ENCODE results near the gene LIMK1. TPM values are rescaled to one million over a fixed set of nuclear protein-coding genes. Genes with fewer than 3 reads are reported as not detected.

The LIMK1 gene
- total and polyA plus RNA-seq, 4 donors = 0.63 to 4.1 (median 3.4) TPM

DNA sequence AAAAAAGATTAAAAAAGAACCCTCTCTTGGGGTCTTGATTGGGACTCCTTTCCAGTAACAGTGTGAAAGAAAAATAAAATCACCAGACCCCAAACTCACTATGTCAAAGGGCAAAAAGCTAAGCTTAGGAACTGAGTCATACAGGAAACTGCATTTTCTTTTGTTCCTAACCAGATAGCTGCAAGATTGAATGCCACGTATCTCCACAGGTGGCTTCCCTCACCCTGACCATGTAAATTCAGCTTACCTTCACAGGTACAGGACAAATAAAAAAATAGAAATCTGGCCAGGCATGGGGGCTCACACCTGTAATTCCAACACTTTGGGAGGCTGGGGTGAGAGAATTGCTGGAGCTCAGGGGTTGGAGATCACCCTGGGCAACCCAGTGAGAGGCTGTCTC lies 58.1 kb downstream of the LIMK1 start:
- no peak overlapping the region for H3K9ac ChIP-seq (ENCODE audit: low read depth in 1 of 2, low read length in 2 of 2)
- H3K4me1 ChIP-seq (ENCODE audit: control insufficient read depth in 4 of 4, insufficient read depth in 4 of 4, low read length in 3 of 4) = no peaks in the 10 kb centered on the region
- no peak for DNase-seq (ENCODE audit: low spot score)
- no peaks in the 10 kb centered on the region for H3K36me3 ChIP-seq (ENCODE audit: control insufficient read depth in 4 of 4, insufficient read depth in 3 of 4, low read depth in 1 of 4, low read length in 3 of 4)
- no peak overlapping the region for H3K4me3 ChIP-seq (ENCODE audit: low read depth in 1 of 3, low read length in 3 of 3)
- WGBS = 76% methylated on average over 1 of the region's 1 CpG
- H3K9me3 ChIP-seq (ENCODE audit: control insufficient read depth in 4 of 4, low read length in 3 of 4) = no peaks in the 10 kb centered on the region
- no peaks in the 10 kb centered on the region for H3K27me3 ChIP-seq (ENCODE audit: control insufficient read depth in 4 of 4, insufficient read depth in 4 of 4, low read length in 3 of 4)
- TF ChIP-seq RAD21 (IDR thresholded peaks at IDR 0.05) (no peak), YY1 (IDR thresholded peaks at IDR 0.05) (no peak), EGR1 (IDR thresholded peaks at IDR 0.05; ENCODE audit: low read depth in 2 of 2) (no peak), HNF4G (IDR thresholded peaks at IDR 0.05) (no peak), JUND (IDR thresholded peaks at IDR 0.05) (no peak), GABPA (IDR thresholded peaks at IDR 0.05 in 1 of 2, conservative IDR thresholded peaks at IDR 0.05 in 1 of 2) (no peak), NR2F2 (IDR thresholded peaks at IDR 0.05) (no peak), FOXA1 (IDR thresholded peaks at IDR 0.05) (no peak)
- TF ChIP-seq, protein P1, sequence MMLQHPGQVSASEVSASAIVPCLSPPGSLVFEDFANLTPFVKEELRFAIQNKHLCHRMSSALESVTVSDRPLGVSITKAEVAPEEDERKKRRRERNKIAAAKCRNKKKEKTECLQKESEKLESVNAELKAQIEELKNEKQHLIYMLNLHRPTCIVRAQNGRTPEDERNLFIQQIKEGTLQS (IDR thresholded peaks at IDR 0.05) = no peak
- TF ChIP-seq, protein P2, sequence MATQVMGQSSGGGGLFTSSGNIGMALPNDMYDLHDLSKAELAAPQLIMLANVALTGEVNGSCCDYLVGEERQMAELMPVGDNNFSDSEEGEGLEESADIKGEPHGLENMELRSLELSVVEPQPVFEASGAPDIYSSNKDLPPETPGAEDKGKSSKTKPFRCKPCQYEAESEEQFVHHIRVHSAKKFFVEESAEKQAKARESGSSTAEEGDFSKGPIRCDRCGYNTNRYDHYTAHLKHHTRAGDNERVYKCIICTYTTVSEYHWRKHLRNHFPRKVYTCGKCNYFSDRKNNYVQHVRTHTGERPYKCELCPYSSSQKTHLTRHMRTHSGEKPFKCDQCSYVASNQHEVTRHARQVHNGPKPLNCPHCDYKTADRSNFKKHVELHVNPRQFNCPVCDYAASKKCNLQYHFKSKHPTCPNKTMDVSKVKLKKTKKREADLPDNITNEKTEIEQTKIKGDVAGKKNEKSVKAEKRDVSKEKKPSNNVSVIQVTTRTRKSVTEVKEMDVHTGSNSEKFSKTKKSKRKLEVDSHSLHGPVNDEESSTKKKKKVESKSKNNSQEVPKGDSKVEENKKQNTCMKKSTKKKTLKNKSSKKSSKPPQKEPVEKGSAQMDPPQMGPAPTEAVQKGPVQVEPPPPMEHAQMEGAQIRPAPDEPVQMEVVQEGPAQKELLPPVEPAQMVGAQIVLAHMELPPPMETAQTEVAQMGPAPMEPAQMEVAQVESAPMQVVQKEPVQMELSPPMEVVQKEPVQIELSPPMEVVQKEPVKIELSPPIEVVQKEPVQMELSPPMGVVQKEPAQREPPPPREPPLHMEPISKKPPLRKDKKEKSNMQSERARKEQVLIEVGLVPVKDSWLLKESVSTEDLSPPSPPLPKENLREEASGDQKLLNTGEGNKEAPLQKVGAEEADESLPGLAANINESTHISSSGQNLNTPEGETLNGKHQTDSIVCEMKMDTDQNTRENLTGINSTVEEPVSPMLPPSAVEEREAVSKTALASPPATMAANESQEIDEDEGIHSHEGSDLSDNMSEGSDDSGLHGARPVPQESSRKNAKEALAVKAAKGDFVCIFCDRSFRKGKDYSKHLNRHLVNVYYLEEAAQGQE (IDR thresholded peaks at IDR 0.05) = no peak
- H3K27ac ChIP-seq (ENCODE audit: low read depth in 1 of 2, low read length in 2 of 2) = no peak overlapping the region

DNA sequence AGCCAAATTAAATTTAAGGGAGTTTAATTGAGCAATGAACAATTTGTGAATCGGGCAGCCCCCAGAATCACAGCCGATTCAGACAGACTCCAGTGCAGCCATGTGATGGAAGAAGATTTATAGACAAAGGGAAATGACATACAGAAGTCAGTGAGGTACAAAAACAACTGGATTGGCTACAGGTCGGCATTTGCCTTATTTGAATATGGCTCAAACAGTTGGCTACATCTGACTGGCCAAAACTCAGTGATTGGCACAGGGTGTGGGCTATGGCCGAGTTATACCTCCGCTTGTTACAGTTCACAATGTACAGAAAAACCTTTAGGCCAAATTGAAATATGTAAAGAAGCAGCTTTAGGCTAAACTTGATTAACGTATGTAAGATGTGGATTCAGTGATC lies 59.8 kb downstream of the LIMK1 start:
- no peaks in the 10 kb centered on the region for H3K4me1 ChIP-seq (ENCODE audit: control insufficient read depth in 4 of 4, insufficient read depth in 4 of 4, low read length in 3 of 4)
- no peak for DNase-seq (ENCODE audit: low spot score)
- H3K4me3 ChIP-seq (ENCODE audit: low read depth in 1 of 3, low read length in 3 of 3) = no peak overlapping the region
- H3K9me3 ChIP-seq (ENCODE audit: control insufficient read depth in 4 of 4, low read length in 3 of 4) = no peaks in the 10 kb centered on the region
- no peak overlapping the region for H3K9ac ChIP-seq (ENCODE audit: low read depth in 1 of 2, low read length in 2 of 2)
- H3K27me3 ChIP-seq (ENCODE audit: control insufficient read depth in 4 of 4, insufficient read depth in 4 of 4, low read length in 3 of 4) = no peaks in the 10 kb centered on the region
- TF ChIP-seq FOXA1 (IDR thresholded peaks at IDR 0.05) (no peak), JUND (IDR thresholded peaks at IDR 0.05) (no peak), EGR1 (IDR thresholded peaks at IDR 0.05; ENCODE audit: low read depth in 2 of 2) (no peak), RAD21 (IDR thresholded peaks at IDR 0.05) (no peak), SP1 (IDR thresholded peaks at IDR 0.05) (no peak), HNF4G (IDR thresholded peaks at IDR 0.05) (no peak), GABPA (IDR thresholded peaks at IDR 0.05 in 1 of 2, conservative IDR thresholded peaks at IDR 0.05 in 1 of 2) (no peak)
- TF ChIP-seq, protein P3, sequence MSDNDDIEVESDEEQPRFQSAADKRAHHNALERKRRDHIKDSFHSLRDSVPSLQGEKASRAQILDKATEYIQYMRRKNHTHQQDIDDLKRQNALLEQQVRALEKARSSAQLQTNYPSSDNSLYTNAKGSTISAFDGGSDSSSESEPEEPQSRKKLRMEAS (IDR thresholded peaks at IDR 0.05) = no peak
- TF ChIP-seq, protein P4, sequence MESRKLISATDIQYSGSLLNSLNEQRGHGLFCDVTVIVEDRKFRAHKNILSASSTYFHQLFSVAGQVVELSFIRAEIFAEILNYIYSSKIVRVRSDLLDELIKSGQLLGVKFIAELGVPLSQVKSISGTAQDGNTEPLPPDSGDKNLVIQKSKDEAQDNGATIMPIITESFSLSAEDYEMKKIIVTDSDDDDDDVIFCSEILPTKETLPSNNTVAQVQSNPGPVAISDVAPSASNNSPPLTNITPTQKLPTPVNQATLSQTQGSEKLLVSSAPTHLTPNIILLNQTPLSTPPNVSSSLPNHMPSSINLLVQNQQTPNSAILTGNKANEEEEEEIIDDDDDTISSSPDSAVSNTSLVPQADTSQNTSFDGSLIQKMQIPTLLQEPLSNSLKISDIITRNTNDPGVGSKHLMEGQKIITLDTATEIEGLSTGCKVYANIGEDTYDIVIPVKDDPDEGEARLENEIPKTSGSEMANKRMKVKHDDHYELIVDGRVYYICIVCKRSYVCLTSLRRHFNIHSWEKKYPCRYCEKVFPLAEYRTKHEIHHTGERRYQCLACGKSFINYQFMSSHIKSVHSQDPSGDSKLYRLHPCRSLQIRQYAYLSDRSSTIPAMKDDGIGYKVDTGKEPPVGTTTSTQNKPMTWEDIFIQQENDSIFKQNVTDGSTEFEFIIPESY (IDR thresholded peaks at IDR 0.05) = no peak
- WGBS = 84% methylated on average over 6 of the region's 6 CpGs
- no peaks in the 10 kb centered on the region for H3K36me3 ChIP-seq (ENCODE audit: control insufficient read depth in 4 of 4, insufficient read depth in 3 of 4, low read depth in 1 of 4, low read length in 3 of 4)
- H3K27ac ChIP-seq (ENCODE audit: low read depth in 1 of 2, low read length in 2 of 2) = no peak overlapping the region

Data from liver (tissue), 9 donors.